ENCODE measurements around the gene EIF3A. TPM values are rescaled to one million over a fixed set of nuclear protein-coding genes. Genes with fewer than 3 reads are reported as not detected.

The EIF3A gene
- total and polyA plus RNA-seq, 9 of the 15 experiments (the other 6 are each of a cell fraction or from before 2014, with no cell fraction given): 19.6 to 163 (median 102) TPM

DNA sequence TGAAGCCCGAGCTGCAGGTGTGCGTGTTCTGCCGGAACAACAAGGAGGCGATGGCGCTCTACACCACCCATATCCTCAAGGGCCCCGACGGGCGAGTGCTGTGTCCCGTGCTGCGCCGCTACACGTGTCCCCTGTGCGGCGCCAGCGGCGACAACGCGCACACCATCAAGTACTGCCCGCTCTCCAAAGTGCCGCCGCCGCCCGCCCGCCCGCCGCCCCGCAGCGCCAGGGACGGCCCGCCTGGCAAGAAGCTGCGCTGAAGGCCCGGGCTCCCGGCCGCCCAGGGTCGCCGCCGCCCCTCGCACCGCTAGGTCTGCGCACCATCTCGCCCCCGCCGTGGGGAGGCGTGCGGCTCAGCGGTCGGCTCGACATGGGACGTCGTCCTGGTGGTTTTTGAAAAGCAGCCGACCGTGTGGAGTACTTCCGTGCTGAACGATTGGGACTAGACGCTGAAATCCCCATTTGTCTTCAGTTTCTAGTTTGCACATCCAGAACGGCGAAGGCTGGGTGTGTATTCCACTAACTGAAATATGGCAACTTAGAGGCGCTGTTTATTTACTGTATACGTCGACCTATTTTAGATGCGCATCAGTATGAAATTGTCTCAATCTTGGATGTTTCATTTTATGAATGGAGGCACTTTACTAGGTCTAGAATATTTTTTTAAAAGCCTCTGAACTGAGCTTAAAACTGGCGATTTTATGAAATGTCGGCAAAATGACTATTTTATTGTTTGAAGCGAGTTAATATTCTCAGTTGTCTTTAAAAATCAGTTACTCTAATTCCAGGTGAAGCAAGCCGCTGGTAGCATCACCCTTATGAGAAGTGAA lies 50.0 kb downstream of the EIF3A start (continued):
- TF ChIP-seq NR1H2 (CRISPR knock-in tag; IDR thresholded peaks at IDR 0.05): no peak
- TF ChIP-seq NONO (IDR thresholded peaks at IDR 0.05; ENCODE audit: low read depth in 2 of 2, low read length in 1 of 2): no peak
- TF ChIP-seq, protein P1, sequence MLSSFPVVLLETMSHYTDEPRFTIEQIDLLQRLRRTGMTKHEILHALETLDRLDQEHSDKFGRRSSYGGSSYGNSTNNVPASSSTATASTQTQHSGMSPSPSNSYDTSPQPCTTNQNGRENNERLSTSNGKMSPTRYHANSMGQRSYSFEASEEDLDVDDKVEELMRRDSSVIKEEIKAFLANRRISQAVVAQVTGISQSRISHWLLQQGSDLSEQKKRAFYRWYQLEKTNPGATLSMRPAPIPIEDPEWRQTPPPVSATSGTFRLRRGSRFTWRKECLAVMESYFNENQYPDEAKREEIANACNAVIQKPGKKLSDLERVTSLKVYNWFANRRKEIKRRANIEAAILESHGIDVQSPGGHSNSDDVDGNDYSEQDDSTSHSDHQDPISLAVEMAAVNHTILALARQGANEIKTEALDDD (IDR thresholded peaks at IDR 0.05): no peak
- TF ChIP-seq CAMTA2 (CRISPR knock-in tag; conservative IDR thresholded peaks at IDR 0.05): no peak
- TF ChIP-seq KLF16 (IDR thresholded peaks at IDR 0.05): no peak
- peak; percentile 59 for TF ChIP-seq RBM22 (IDR thresholded peaks at IDR 0.05; ENCODE audit: low read depth, low read length, poor library complexity, severe bottlenecking)

DNA sequence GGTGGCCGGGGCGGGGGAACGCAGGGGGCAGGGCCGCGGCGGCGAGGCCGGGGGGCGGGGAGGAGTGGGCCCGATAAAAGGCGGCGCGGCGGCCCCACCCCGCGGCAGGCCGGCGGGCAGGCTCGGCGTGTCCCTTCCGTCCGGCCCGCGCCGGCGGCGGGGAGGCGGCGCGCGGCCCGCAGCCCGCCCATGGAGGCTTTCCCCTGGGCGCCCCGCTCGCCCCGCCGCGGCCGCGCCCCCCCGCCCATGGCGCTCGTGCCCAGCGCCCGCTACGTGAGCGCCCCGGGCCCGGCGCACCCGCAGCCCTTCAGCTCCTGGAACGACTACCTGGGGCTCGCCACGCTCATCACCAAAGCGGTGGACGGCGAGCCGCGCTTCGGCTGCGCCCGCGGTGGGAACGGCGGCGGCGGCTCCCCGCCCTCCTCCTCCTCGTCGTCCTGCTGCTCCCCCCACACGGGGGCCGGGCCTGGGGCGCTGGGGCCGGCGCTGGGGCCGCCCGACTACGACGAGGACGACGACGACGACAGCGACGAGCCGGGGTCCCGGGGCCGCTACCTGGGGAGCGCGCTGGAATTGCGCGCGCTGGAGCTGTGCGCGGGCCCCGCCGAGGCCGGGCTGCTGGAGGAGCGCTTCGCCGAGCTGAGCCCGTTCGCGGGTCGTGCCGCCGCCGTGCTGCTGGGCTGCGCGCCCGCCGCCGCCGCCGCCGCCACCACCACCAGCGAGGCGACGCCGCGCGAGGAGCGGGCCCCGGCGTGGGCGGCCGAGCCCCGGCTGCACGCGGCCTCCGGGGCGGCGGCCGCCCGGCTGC lies 50.8 kb downstream of the EIF3A start, which contains the start of gene NANOS1:
NANOS1 (plus strand) TSS at position 102 of the 808 bp plus-strand sequence; CDS start at position 190, 88 bp downstream.
- Histone ChIP-seq H2AFZ (ENCODE audit: low read depth, low read length) (peak within 1 kb of the TSS; percentile 44; the same call in 1 of the 2 replicates), H3K9me3 (replicated peaks; ENCODE audit: control insufficient read depth, insufficient read depth, low read depth, low read length) (no peaks in the 10 kb centered on the region), H3K4me3 (peak within 1 kb of the TSS; percentile 46), H3K4me1 (replicated peaks in 1 of 2; ENCODE audit: control insufficient read depth in 2 of 2, insufficient read depth in 2 of 2, low read length in 2 of 2) (peaks cover 3 to 24% of the 10 kb centered on the region in 2 experiments; a peak in 3 of 5 replicates), H3K9me1 (ENCODE audit: control insufficient read depth, insufficient read depth, low read length) (no peaks in the 10 kb centered on the region), H4K20me1 (replicated peaks; ENCODE audit: control insufficient read depth, insufficient read depth, low read length) (peaks cover 5% of the 10 kb centered on the region), H3K27ac (ENCODE audit: extremely low read depth, low read depth, low read length) (peak within 1 kb of the TSS; percentile 33; the same call in 1 of the 3 replicates), H3K36me3 (ENCODE audit: control insufficient read depth, insufficient read depth, low read length) (peaks cover 31% of the 10 kb centered on the region; the same call in 2 of the 3 replicates), H3K9ac (ENCODE audit: insufficient read depth in 1 of 2, low read depth in 2 of 2, low read length in 2 of 2) (peak within 1 kb of the TSS; percentile 34 to 88; a peak in 2 of 4 replicates), H3K27me3 (ENCODE audit: control insufficient read depth in 2 of 2, insufficient read depth in 2 of 2, low read length in 2 of 2) (peaks cover 0 to 16% of the 10 kb centered on the region in 2 experiments; a peak in 2 of 5 replicates), H3K4me2 (ENCODE audit: insufficient read depth, low read length) (peak within 1 kb of the TSS; percentile 82; the same call in 1 of the 2 replicates), H3K79me2 (ENCODE audit: control insufficient read depth, insufficient read depth, low read length) (no peaks in the 10 kb centered on the region)
- intact Hi-C loops (cut with micrococcal nuclease): no loop called here
- in situ Hi-C loops (cut with MboI): no loop called here
- POLR2A ChIA-PET: interaction anchor here (0.9 to 2.0 kb wide), 3 partner anchors 23 to 32 kb away, joined by 3 to 5 read pairs (median 3); no protein-coding TSS in a partner anchor
- CTCF ChIA-PET (ENCODE audit: low intra/inter-chr PET ratio): no interaction called here
- no TSS peak for BruUV-seq (replicated peaks)
- DNase-seq (ENCODE audit: extremely low read depth in 1 of 4, low spot score in 3 of 4) (peak in 3 of 4 experiments; percentile 35 to 49 (median 48)), FAIRE-seq (no peak), ATAC-seq (peak; percentile 4)
- no CpG with 5 or more reads among the region's 136 CpGs for WGBS (ENCODE audit: insufficient coverage, low coverage, missing lambda C conversion rate)
- TF ChIP-seq TBP (optimal IDR thresholded peaks at IDR 0.05; ENCODE audit: low read depth, low read length) (peak; percentile 66), ZBTB7A (IDR thresholded peaks at IDR 0.05; ENCODE audit: borderline replicate concordance, control insufficient read depth, low read depth, low read length) (0 out of 2 replicates have a peak, but pooled peaks have one; percentile 5), NONO (IDR thresholded peaks at IDR 0.05; ENCODE audit: low read depth in 2 of 2, low read length in 1 of 2) (peak in 1 of 2 experiments; percentile 49; a peak in 1 of 4 replicates), ZNF717 (CRISPR knock-in tag; IDR thresholded peaks at IDR 0.05) (no peak), KDM2B (CRISPR knock-in tag; IDR thresholded peaks at IDR 0.05) (peak; percentile 22; the same call in 1 of the 2 replicates), PHF8 (IDR thresholded peaks at IDR 0.05; ENCODE audit: borderline replicate concordance, low read length) (peak; percentile 33; the same call in 1 of the 2 replicates)
- TF ChIP-seq, protein P2, sequence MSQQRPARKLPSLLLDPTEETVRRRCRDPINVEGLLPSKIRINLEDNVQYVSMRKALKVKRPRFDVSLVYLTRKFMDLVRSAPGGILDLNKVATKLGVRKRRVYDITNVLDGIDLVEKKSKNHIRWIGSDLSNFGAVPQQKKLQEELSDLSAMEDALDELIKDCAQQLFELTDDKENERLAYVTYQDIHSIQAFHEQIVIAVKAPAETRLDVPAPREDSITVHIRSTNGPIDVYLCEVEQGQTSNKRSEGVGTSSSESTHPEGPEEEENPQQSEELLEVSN (IDR thresholded peaks at IDR 0.05; ENCODE audit: borderline replicate concordance in 1 of 2, extremely low read depth in 1 of 2, insufficient read depth in 1 of 2, insufficient read length in 1 of 2, low read depth in 1 of 2, low read length in 1 of 2, poor library complexity in 1 of 2, severe bottlenecking in 1 of 2): peak in 1 of 2 experiments; percentile 12

All from K562 (cell line).